ENCODE measurements around the gene PRKG1.

DNA sequence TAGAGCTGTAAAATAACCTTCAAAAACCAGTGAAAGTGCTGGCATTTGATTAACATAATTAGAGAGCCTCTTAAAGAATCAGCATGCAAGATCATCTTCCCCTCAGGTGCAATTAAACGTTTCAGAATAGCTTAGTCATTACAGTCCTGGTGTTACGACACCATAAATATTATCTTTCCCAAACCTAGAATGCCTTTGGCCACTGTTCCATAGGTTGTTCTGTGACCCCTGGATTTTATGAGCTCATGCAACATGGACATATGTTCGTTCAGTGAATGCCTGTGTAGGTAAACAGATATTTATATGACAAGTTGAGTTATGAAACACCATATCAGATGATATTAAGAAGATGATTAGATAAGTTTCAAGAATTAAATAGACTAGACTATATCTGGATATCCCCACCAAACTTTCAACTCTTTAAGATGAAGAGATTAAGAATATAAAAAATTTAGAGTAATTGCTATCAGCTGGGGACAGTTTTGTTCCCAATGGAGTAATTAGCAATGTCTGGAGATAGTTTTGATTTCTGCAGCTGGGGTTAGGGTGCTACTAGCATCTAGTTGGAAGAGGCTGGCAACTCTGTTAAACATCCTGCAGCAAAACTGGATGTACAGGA lies 976.3 kb downstream of the PRKG1 start:
- TF ChIP-seq EZH2 (IDR thresholded peaks at IDR 0.05), result no peak
- TF ChIP-seq, protein P1, sequence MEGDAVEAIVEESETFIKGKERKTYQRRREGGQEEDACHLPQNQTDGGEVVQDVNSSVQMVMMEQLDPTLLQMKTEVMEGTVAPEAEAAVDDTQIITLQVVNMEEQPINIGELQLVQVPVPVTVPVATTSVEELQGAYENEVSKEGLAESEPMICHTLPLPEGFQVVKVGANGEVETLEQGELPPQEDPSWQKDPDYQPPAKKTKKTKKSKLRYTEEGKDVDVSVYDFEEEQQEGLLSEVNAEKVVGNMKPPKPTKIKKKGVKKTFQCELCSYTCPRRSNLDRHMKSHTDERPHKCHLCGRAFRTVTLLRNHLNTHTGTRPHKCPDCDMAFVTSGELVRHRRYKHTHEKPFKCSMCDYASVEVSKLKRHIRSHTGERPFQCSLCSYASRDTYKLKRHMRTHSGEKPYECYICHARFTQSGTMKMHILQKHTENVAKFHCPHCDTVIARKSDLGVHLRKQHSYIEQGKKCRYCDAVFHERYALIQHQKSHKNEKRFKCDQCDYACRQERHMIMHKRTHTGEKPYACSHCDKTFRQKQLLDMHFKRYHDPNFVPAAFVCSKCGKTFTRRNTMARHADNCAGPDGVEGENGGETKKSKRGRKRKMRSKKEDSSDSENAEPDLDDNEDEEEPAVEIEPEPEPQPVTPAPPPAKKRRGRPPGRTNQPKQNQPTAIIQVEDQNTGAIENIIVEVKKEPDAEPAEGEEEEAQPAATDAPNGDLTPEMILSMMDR (IDR thresholded peaks at IDR 0.05), result no peak
